AG04450 (cell line): Measurements from ENCODE around the gene TPR. TPM values are rescaled to one million over a fixed set of nuclear protein-coding genes. Genes with fewer than 3 reads are reported as not detected.

Source experiments
- CTCF ChIA-PET: fragments of 300-600, 350-600 bp; formaldehyde crosslinking; extraction: SDS; loops from one replicate; lab custom pipeline; 2022; ENCODE audit warnings: antibody characterized with exemption, inconsistent platforms; lab: Charles Lee
- POLR2A ChIA-PET: fragments of 350-600 bp; formaldehyde crosslinking; extraction: SDS; loops from one replicate; lab custom pipeline; 2021; ENCODE audit warnings: antibody characterized with exemption, inconsistent platforms; lab: Yijun Ruan, JAX
- DNase-seq: peaks from one replicate; pipeline ENCODE4 v3.0.0-alpha.2; 2011; ENCODE audit warnings: low read depth, low spot score
- H3K27ac ChIP-seq: one replicate; pipeline ENCODE4 v1.5.1; 2012; ENCODE audit warnings: low read depth, low read length, control low read depth
- H3K27me3 ChIP-seq: one replicate; pipeline ENCODE4 v1.6.0; 2012; ENCODE audit warnings: low read length; ENCODE audit not compliant: control insufficient read depth, insufficient read depth
- H3K4me3 ChIP-seq: 2 replicates; pipeline ENCODE4 v1.5.1; 2011; ENCODE audit warnings: mild to moderate bottlenecking, low read depth, low read length, control low read depth
- H3K9me3 ChIP-seq: 2 replicates; pipeline ENCODE4 v1.5.1; 2012; ENCODE audit warnings: low read length; ENCODE audit not compliant: control insufficient read depth, insufficient read depth
- CTCF ChIP-seq: IDR thresholded peaks from 2 replicates; pipeline ENCODE4 v1.5.1; 2011; ENCODE audit warnings: low read depth, low read length, control low read depth, inconsistent platforms
- polyA plus RNA-seq: library from polyadenylated mRNA; depleted of rRNA; stranded (reverse); fragments of >200 nt; gene quantifications from 2 replicates; pipeline ENCODE4 v1.2.3, GENCODE V29; 2011

Gene TPR
- polyA plus RNA-seq, 1 experiment, result 48.5 TPM

GRCh38 chr1:186315570-186315969 lies 59.5 kb downstream of the TPR start:
- H3K4me3 ChIP-seq, result no peak overlapping the region
- no peaks in the 10 kb centered on the region for H3K27me3 ChIP-seq
- ChIA-PET POLR2A (no interaction called here), CTCF (no interaction called here)
- H3K27ac ChIP-seq, result no peak overlapping the region
- no peaks in the 10 kb centered on the region for H3K9me3 ChIP-seq
- no peak for DNase-seq
- TF ChIP-seq CTCF, result no peak

GRCh38 chr1:186311375-186312051 lies 63.5 kb downstream of the TPR start:
- no peak overlapping the region for H3K27ac ChIP-seq
- CTCF ChIA-PET, result no interaction called here
- H3K9me3 ChIP-seq, result no peaks in the 10 kb centered on the region
- POLR2A ChIA-PET, result no interaction called here
- no peak overlapping the region for H3K4me3 ChIP-seq
- DNase-seq, result no peak
- H3K27me3 ChIP-seq, result no peaks in the 10 kb centered on the region
- TF ChIP-seq CTCF, result no peak

- TF ChIP-seq CTCF, result no peak
- Histone ChIP-seq H3K4me3 (no peak overlapping the region), H3K27ac (no peak overlapping the region), H3K9me3 (no peaks in the 10 kb centered on the region), H3K27me3 (no peaks in the 10 kb centered on the region)
- ChIA-PET CTCF (interaction anchor here (0.7 kb wide), 1 partner anchor 1513 kb away, joined by 3 read pairs; no protein-coding TSS in a partner anchor), POLR2A (no interaction called here)
- no peak for DNase-seq
Measured at GRCh38 chr1:186310307-186310706, 64.7 kb downstream of the TPR start.

- H3K27ac ChIP-seq, result no peak overlapping the region
- no peak overlapping the region for H3K4me3 ChIP-seq
- DNase-seq, result no peak
- ChIA-PET CTCF (interaction anchor here (0.6 kb wide), 1 partner anchor 20 kb away, joined by 3 read pairs; no protein-coding TSS in a partner anchor), POLR2A (no interaction called here)
- H3K27me3 ChIP-seq, result no peaks in the 10 kb centered on the region
- TF ChIP-seq CTCF, result no peak
- H3K9me3 ChIP-seq, result no peaks in the 10 kb centered on the region
Measured at GRCh38 chr1:186308264-186309060, 66.6 kb downstream of the TPR start.

- POLR2A ChIA-PET, result no interaction called here
- no peaks in the 10 kb centered on the region for H3K27me3 ChIP-seq
- H3K4me3 ChIP-seq, result no peak overlapping the region
- H3K27ac ChIP-seq, result no peak overlapping the region
- TF ChIP-seq CTCF, result no peak
- CTCF ChIA-PET, result no interaction called here
- H3K9me3 ChIP-seq, result no peaks in the 10 kb centered on the region
- DNase-seq, result no peak
Measured at GRCh38 chr1:186307445-186307844, 67.6 kb downstream of the TPR start.
